ENCODE measurements around the gene TMEM259. TPM values are rescaled to one million over a fixed set of nuclear protein-coding genes. Genes with fewer than 3 reads are reported as not detected.
A peak's percentile ranks its signal among the peaks of the same experiment; 100 is the strongest.

Gene TMEM259
- total RNA-seq, 1 donor from 2014 or later = 199 TPM

DNA sequence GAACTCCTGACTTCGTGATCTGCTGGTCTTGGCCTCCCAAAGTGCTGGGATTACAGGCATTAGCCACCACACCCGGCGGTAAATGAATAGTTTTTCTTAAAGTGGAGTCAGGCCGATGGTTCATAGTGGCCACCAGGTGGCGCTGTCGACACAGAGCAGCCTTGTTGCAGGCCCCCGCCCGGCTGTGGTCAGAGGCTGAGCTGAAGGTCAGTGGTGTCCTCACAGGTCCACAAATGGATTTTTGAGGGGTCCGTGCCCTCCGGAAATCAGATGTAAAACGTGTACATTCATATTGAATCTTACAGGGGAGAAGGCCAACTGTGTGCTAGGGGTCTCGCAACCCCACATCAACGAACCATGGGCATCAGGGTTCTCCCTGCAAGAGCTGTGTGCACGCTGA is 50.2 kb downstream of the TMEM259 start:
- Mint-ChIP-seq H3K9me3 (ENCODE audit: low read depth) (peaks cover 3% of the 10 kb centered on the region), H3K27ac (no peak overlapping the region), H3K36me3 (ENCODE audit: insufficient read depth) (peaks cover 35% of the 10 kb centered on the region), H3K4me3 (ENCODE audit: low read depth) (no peak overlapping the region), H3K27me3 (no peaks in the 10 kb centered on the region), H3K4me1 (ENCODE audit: low read depth) (no peaks in the 10 kb centered on the region)
- TF ChIP-seq, protein P1, sequence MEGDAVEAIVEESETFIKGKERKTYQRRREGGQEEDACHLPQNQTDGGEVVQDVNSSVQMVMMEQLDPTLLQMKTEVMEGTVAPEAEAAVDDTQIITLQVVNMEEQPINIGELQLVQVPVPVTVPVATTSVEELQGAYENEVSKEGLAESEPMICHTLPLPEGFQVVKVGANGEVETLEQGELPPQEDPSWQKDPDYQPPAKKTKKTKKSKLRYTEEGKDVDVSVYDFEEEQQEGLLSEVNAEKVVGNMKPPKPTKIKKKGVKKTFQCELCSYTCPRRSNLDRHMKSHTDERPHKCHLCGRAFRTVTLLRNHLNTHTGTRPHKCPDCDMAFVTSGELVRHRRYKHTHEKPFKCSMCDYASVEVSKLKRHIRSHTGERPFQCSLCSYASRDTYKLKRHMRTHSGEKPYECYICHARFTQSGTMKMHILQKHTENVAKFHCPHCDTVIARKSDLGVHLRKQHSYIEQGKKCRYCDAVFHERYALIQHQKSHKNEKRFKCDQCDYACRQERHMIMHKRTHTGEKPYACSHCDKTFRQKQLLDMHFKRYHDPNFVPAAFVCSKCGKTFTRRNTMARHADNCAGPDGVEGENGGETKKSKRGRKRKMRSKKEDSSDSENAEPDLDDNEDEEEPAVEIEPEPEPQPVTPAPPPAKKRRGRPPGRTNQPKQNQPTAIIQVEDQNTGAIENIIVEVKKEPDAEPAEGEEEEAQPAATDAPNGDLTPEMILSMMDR (IDR thresholded peaks at IDR 0.05; ENCODE audit: unreplicated experiment) = peak; percentile 67
- no peak for DNase-seq (ENCODE audit: low spot score, unreplicated experiment)

DNA sequence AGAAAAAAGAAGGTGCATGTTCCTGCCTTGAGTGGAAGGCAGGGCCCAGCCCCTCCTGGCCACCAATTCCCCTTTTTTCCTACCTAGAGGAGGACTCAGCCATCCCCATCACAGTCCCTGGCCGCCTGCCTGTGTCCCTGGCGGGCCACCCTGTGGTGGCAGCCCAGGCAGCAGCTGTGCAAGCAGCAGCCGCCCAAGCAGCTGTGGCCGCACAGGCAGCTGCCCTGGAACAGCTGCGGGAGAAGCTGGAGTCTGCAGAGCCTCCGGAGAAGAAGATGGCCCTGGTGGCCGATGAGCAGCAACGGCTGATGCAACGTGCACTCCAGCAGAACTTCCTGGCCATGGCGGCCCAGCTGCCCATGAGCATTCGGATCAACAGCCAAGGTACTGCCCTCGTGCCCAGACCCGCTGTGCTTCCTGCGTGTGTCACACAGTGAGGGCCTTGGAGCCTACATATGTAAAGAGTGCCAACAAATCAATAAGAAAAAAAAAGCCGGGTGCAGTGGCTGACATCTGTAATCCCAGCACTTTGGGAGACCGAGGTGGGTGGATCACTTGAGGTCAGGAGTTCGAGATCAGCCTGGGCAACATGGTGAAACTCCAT is 54.3 kb downstream of the TMEM259 start:
- TF ChIP-seq, protein P1 (IDR thresholded peaks at IDR 0.05; ENCODE audit: unreplicated experiment) = no peak
- Mint-ChIP-seq H3K4me3 (ENCODE audit: low read depth) (no peak overlapping the region), H3K4me1 (ENCODE audit: low read depth) (peaks cover 12% of the 10 kb centered on the region), H3K36me3 (ENCODE audit: insufficient read depth) (peaks cover 45% of the 10 kb centered on the region), H3K27ac (no peak overlapping the region), H3K9me3 (ENCODE audit: low read depth) (peaks cover 3% of the 10 kb centered on the region), H3K27me3 (no peaks in the 10 kb centered on the region)
- DNase-seq (ENCODE audit: low spot score, unreplicated experiment) = no peak

DNA sequence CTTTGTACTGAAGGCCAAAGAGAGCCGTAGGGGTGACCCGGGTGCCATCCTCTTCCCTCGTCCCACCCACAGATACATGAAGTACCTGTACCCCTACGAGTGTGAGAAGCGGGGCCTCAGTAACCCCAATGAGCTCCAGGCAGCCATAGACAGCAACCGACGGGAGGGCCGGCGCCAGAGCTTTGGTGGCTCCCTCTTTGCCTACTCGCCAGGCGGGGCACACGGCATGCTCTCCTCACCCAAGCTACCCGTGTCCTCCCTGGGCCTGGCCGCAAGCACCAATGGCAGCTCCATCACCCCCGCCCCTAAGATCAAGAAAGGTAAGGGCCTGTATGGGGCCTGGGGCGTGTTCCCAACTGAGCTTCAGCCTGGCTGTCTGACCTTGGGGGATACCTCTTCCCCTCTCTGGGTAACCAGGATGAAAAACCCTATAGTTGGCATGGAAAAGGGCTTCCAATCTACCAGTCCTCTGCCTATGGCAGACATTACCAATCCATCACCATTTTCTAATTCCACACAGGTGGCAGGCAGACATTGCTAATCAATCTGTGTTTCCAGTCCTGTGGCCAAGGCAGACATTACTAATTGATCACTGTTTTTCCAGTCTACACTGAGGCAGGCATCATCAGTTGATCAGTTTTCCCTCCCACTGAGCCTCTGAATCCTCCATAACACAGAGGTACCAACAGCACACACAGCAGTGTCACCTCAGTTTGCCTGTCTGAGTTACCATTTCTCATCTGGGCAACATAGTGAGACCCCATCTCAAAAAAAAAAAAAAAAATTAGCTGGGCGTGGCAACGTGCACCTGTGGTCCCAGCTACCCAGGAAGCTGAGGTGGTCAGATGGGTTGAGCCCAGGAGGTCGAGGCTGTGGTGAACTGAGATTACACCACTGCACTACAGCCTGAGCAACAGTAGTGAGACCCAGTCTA is 55.9 kb downstream of the TMEM259 start:
- Mint-ChIP-seq H3K27ac (peak overlapping the region; percentile 39), H3K36me3 (ENCODE audit: insufficient read depth) (peaks cover 37% of the 10 kb centered on the region), H3K4me3 (ENCODE audit: low read depth) (no peak overlapping the region), H3K27me3 (no peaks in the 10 kb centered on the region), H3K9me3 (ENCODE audit: low read depth) (no peaks in the 10 kb centered on the region), H3K4me1 (ENCODE audit: low read depth) (peaks cover 17% of the 10 kb centered on the region)
- TF ChIP-seq, protein P1 (IDR thresholded peaks at IDR 0.05; ENCODE audit: unreplicated experiment) = no peak
- no peak for DNase-seq (ENCODE audit: low spot score, unreplicated experiment)

DNA sequence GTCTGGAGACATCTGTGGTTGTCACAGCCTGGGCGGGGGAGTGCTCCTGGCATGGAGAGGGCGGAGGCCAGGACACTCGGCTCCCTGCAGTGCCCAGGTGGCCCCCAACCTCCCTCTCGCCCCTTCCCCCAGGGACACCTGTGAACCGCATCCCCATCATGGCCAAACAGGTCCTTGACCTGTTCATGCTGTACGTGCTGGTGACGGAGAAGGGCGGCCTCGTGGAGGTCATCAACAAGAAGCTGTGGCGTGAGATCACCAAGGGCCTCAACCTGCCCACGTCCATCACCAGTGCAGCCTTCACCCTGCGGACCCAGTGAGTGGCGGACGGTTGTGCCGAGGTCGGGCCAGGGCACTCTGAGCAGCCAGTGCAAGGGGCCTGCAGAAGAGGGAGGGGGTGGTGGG is 56.8 kb downstream of the TMEM259 start:
- Mint-ChIP-seq H3K27me3 (no peaks in the 10 kb centered on the region), H3K4me3 (ENCODE audit: low read depth) (no peak overlapping the region), H3K4me1 (ENCODE audit: low read depth) (peaks cover 22% of the 10 kb centered on the region), H3K27ac (no peak overlapping the region), H3K9me3 (ENCODE audit: low read depth) (no peaks in the 10 kb centered on the region), H3K36me3 (ENCODE audit: insufficient read depth) (peaks cover 38% of the 10 kb centered on the region)
- TF ChIP-seq, protein P1 (IDR thresholded peaks at IDR 0.05; ENCODE audit: unreplicated experiment) = no peak
- DNase-seq (ENCODE audit: low spot score, unreplicated experiment) = no peak

DNA sequence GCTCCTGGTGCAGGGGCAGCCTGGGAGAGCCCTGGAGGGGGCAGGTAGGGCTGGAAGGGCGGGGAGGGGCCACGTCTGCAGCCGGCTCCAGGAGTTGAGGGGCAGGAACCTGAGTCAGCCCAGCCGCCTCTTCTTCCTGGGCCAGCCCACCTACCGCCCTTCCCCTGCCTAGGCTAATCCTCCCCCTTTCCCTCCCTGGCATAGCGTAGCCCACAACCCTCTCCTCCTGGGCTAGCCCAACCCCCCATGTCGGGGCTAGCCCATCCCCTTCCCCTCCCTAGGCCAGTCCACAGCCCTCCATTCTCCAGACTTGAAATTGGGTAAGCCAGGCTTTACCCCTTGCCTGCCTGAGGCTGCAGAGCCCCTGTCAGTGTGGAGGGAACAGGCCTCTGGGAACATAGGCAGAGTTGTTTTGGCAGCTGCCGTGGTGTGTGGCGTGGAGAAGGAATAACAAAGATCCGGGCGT is 57.4 kb downstream of the TMEM259 start:
- Mint-ChIP-seq H3K36me3 (ENCODE audit: insufficient read depth) (peaks cover 36% of the 10 kb centered on the region), H3K4me3 (ENCODE audit: low read depth) (no peak overlapping the region)
- TF ChIP-seq, protein P1 (IDR thresholded peaks at IDR 0.05; ENCODE audit: unreplicated experiment) = no peak

More for the DNA sequence above, 57.4 kb downstream of the TMEM259 start:
- no peaks in the 10 kb centered on the region for H3K27me3 Mint-ChIP-seq
- H3K4me1 Mint-ChIP-seq (ENCODE audit: low read depth) = peaks cover 26% of the 10 kb centered on the region
- no peaks in the 10 kb centered on the region for H3K9me3 Mint-ChIP-seq (ENCODE audit: low read depth)
- DNase-seq (ENCODE audit: low spot score, unreplicated experiment) = no peak
- H3K27ac Mint-ChIP-seq = no peak overlapping the region

Data from progenitor cell of endocrine pancreas (in vitro differentiated cells).